ENCODE data around the gene DOCK3.
"Not testable (repeated sequence)": the region's sequence is repeated elsewhere in the genome, so short reads cannot be mapped to it uniquely, and the experiment has no call there.

DOCK3 gene

GRCh38 chr3:50932918-50933317 lies 258.2 kb downstream of the DOCK3 start:
- H3K4me3 ChIP-seq (ENCODE audit: low read length); DNase-seq (ENCODE audit: low read depth, low spot score): not testable (repeated sequence)

- H3K4me3 ChIP-seq (ENCODE audit: low read length) = no peak overlapping the region
- no peak for DNase-seq (ENCODE audit: low read depth, low spot score)
These were observed 261.7 kb downstream of the DOCK3 start for GRCh38 chr3:50936389-50936788.

DNA sequence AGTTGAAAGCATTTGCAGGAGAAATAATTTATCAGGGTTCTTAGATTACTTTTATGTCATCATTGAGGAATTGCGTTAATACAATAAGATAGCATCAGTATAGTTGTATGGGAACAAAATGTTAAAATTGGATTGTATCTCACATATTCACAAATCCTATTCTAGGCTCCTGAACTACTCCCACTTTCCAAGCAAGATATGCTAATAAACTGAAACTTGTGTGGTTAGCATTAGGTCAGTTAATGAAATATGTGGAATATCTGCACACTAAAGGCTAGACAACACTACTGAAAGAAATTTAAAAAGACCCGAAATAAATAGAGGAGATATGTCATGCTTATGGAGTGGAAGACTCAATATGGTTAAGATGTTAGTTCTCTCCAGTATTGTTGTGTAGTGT lies 272.7 kb downstream of the DOCK3 start:
- DNase-seq (ENCODE audit: low read depth, low spot score) = no peak
- no peak overlapping the region for H3K4me3 ChIP-seq (ENCODE audit: low read length)

GRCh38 chr3:50950591-50950990 lies 275.9 kb downstream of the DOCK3 start:
- H3K4me3 ChIP-seq (ENCODE audit: low read length) = no peak overlapping the region
- DNase-seq (ENCODE audit: low read depth, low spot score) = no peak

- no peak for DNase-seq (ENCODE audit: low read depth, low spot score)
- no peak overlapping the region for H3K4me3 ChIP-seq (ENCODE audit: low read length)
These were observed 279.2 kb downstream of the DOCK3 start for GRCh38 chr3:50953825-50954414.

- DNase-seq (ENCODE audit: low read depth, low spot score) = no peak
- H3K4me3 ChIP-seq (ENCODE audit: low read length) = no peak overlapping the region
These were observed 286.7 kb downstream of the DOCK3 start for GRCh38 chr3:50961386-50961785.

GRCh38 chr3:50971487-50971924 lies 296.8 kb downstream of the DOCK3 start:
- no peak overlapping the region for H3K4me3 ChIP-seq (ENCODE audit: low read length)
- DNase-seq (ENCODE audit: low read depth, low spot score) = peak; percentile 76

GRCh38 chr3:50972029-50972428 lies 297.3 kb downstream of the DOCK3 start:
- no peak for DNase-seq (ENCODE audit: low read depth, low spot score)

DNA sequence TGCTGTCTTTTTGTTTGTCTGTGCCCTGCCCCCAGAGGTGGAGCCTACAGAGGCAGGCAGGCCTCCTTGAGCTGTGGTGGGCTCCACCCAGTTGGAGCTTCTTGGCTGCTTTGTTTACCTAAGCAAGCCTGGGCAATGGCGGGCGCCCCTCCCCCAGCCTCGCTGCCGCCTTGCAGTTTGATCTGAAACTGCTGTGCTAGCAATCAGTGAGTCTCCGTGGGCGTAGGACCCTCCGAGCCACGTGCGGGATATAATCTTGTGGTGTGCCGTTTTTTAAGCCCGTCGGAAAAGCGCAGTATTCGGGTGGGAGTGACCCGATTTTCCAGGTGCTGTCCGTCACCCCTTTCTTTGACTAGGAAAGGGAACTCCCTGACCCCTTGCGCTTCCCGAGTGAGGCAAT lies 303.9 kb downstream of the DOCK3 start:
- DNase-seq (ENCODE audit: low read depth, low spot score) = not testable (repeated sequence)

More at GRCh38 chr3:50972029-50972428, 297.3 kb downstream of the DOCK3 start:
- H3K4me3 ChIP-seq (ENCODE audit: low read length) = no peak overlapping the region

DNA sequence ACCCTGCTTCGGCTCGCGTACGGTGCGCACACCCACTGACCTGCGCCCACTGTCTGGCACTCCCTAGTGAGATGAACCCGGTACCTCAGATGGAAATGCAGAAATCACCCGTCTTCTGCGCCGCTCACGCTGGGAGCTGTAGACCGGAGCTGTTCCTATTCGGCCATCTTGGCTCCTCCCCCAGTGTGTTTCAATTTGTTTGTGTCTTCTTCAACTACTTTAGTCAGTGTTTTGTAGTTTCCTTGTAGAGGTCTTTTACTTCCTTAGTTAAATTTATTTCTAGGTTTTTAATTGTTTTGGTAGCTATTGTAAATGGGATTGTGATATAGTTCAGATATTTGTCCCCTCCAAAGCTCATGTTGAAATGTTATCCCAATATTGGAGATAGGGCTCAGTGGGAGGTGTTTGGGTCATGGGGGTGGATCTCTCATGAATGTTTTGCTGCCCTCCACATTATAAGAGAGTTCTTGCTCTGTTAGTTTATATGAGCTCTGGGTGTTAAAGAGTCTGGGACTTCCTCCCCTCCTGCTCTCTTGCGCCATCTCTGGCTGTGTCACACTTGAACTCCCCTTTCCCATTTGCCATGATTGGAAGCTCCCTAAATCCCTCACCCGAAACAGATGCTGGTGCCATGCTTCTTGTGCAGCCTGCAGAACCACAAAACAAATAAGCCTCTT lies 304.4 kb downstream of the DOCK3 start:
- H3K4me3 ChIP-seq (ENCODE audit: low read length) = no peak overlapping the region
- DNase-seq (ENCODE audit: low read depth, low spot score) = no peak

More for the DNA sequence above, 303.9 kb downstream of the DOCK3 start:
- H3K4me3 ChIP-seq (ENCODE audit: low read length) = not testable (repeated sequence)

DNA sequence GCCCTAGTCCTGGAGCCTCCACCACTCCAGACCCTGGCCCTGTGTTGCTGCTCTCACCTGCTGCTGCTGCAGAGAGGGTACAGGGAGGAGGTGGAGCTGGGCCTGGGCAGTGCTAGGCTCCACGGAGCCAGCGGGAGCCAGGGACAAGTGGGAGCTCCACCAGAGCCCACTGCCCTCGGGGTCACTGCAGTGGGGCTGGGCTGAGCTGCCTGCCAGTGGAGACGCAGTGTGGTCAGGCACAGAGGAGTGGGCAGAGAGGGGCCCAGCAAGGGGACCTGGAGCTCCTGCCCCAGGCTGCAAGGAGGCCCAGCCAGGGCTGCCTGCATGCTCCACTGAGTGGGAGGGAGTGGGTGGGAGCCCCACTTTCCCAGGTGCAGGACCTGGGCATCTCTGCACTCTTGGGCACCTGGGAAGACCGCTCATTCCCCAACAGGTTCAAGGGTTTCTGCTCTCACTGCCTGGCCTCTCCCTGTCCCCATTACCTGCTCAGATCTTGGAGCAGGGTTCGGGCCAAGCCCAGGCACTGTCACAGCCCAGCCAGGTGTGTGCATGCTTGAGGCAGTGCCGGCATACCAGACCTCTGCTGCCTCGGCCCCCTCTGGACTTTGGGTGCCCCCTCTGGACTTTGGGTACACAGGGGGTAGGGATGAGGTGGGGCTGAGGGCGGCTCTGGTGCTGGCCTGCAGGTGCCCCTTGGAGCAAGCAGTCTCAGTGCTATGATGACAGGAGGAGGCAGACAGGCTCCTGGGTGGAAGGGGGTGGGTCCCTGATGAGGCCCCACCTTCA lies 308.0 kb downstream of the DOCK3 start:
- H3K4me3 ChIP-seq (ENCODE audit: low read length) = no peak overlapping the region
- DNase-seq (ENCODE audit: low read depth, low spot score) = no peak

DNA sequence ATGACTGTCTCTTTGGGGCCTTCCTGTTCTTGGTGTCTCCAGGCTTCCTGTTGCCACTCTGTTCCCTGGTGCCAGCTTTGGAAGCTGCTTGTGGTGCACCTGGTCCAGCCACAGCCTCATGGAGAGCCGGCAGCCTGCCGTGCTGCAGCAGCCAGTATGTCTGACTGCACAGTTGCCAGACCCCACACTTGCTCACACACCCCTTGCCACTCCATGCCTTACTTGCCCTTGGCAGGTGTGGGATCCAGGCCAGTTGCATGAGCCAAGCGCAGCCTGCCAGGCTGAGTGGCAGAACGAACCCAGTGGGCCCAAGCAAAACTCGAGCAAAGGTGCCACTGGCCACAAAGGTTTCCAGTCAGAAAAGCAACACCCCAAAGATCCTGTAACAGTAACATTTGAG lies 309.2 kb downstream of the DOCK3 start:
- no peak for DNase-seq (ENCODE audit: low read depth, low spot score)
- H3K4me3 ChIP-seq (ENCODE audit: low read length) = no peak overlapping the region

- no peak overlapping the region for H3K4me3 ChIP-seq (ENCODE audit: low read length)
- no peak for DNase-seq (ENCODE audit: low read depth, low spot score)
These were observed 311.2 kb downstream of the DOCK3 start for GRCh38 chr3:50985893-50986292.

- no peak for DNase-seq (ENCODE audit: low read depth, low spot score)
These were observed 312.0 kb downstream of the DOCK3 start for GRCh38 chr3:50986726-50987125.

GRCh38 chr3:50994537-50994936 lies 319.8 kb downstream of the DOCK3 start:
- no peak for DNase-seq (ENCODE audit: low read depth, low spot score)
- no peak overlapping the region for H3K4me3 ChIP-seq (ENCODE audit: low read length)

More at GRCh38 chr3:50986726-50987125, 312.0 kb downstream of the DOCK3 start:
- no peak overlapping the region for H3K4me3 ChIP-seq (ENCODE audit: low read length)

GRCh38 chr3:50995085-50995824 lies 320.5 kb downstream of the DOCK3 start:
- H3K4me3 ChIP-seq (ENCODE audit: low read length) = no peak overlapping the region
- DNase-seq (ENCODE audit: low read depth, low spot score) = no peak

GRCh38 chr3:51002495-51002894 lies 327.8 kb downstream of the DOCK3 start:
- no peak overlapping the region for H3K4me3 ChIP-seq (ENCODE audit: low read length)
- DNase-seq (ENCODE audit: low read depth, low spot score) = no peak

- DNase-seq (ENCODE audit: low read depth, low spot score) = no peak
- no peak overlapping the region for H3K4me3 ChIP-seq (ENCODE audit: low read length)
These were observed 329.5 kb downstream of the DOCK3 start for GRCh38 chr3:51004235-51004634.

DNA sequence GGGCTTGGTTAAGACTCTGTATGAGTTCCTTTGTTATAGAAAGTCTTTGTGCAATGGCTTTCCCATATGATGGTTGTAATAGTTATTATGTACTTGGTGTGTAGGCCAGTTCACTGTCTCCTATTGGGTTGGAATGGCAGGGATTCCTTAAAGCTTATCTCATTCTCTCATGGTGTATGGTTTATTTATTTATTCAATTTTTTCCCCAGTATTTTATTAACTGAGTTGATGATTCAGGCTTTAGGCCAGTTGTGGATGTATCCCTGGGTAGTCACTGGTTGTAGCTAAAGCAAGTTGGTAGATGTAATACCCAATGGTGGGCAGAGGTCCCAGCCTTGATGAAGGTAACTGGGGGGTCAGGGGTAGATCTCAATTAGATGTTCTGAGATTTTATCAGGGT lies 349.4 kb downstream of the DOCK3 start:
- H3K4me3 ChIP-seq (ENCODE audit: low read length) = no peak overlapping the region
- DNase-seq (ENCODE audit: low read depth, low spot score) = no peak
